ENCODE data around the gene RNF5. TPM values are rescaled to one million over a fixed set of nuclear protein-coding genes. Genes with fewer than 3 reads are reported as not detected.

Gene RNF5
- total RNA-seq, 2 donors from 2014 or later = 63.5 to 68.4 TPM

DNA sequence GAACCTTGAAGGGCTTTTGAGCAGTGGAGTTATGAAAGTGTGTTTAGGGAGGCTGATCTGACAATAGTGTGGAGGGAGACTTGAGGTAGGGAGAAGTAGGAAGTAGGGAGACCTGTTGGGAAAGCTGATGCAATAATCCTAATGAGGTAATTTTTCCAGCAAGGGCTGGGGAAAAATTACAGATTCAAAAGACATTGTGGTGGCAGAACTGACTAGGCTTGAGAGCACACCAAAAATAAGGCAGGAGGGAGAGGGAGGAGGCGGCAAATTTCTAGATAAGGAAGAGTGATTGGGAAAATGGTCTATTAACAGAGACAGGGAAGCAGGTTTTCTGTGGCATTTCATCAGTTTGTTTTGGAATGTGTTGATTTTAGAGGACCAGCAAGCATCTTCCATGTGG lies 31.9 kb upstream of the RNF5 start:
- Histone ChIP-seq H3K9me3 (no peaks in the 10 kb centered on the region), H3K4me3 (no peak overlapping the region), H3K27ac (no peak overlapping the region), H3K27me3 (replicated peaks; ENCODE audit: insufficient read depth) (no peaks in the 10 kb centered on the region), H3K4me1 (ENCODE audit: control insufficient read depth in 1 of 2, low read depth in 2 of 2) (peaks cover 8 to 20% of the 10 kb centered on the region in 2 donors), H3K36me3 (no peaks in the 10 kb centered on the region)
- TF ChIP-seq, protein P1, sequence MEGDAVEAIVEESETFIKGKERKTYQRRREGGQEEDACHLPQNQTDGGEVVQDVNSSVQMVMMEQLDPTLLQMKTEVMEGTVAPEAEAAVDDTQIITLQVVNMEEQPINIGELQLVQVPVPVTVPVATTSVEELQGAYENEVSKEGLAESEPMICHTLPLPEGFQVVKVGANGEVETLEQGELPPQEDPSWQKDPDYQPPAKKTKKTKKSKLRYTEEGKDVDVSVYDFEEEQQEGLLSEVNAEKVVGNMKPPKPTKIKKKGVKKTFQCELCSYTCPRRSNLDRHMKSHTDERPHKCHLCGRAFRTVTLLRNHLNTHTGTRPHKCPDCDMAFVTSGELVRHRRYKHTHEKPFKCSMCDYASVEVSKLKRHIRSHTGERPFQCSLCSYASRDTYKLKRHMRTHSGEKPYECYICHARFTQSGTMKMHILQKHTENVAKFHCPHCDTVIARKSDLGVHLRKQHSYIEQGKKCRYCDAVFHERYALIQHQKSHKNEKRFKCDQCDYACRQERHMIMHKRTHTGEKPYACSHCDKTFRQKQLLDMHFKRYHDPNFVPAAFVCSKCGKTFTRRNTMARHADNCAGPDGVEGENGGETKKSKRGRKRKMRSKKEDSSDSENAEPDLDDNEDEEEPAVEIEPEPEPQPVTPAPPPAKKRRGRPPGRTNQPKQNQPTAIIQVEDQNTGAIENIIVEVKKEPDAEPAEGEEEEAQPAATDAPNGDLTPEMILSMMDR (IDR thresholded peaks at IDR 0.05) = no peak
- DNase-seq (ENCODE audit: low spot score) (no peak), ATAC-seq (ENCODE audit: insufficient number of reproducible peaks, low FRiP score, low read depth) (no peak)

DNA sequence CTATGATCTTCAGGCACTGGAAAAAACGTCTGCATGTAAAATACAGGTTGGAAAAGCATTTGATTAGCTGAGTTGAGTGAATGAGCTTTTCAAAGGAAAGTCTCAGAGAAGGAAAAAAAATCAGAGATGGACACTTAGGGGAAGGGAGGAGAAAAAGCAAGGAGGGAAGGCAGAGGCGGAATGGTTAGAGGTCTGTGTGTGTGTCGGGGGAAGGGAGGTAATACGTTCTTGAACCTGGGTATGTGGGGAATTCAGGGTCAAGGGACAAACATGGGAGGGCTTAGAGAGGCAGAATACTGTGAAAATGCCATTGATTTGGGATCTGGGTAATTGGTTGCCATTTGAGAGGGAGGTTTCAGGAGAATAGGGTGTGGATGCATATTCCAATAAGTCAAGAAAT lies 31.5 kb upstream of the RNF5 start:
- TF ChIP-seq, protein P1 (IDR thresholded peaks at IDR 0.05) = no peak
- ATAC-seq (ENCODE audit: insufficient number of reproducible peaks, low FRiP score, low read depth) (no peak), DNase-seq (ENCODE audit: low spot score) (no peak)
- Histone ChIP-seq H3K36me3 (no peaks in the 10 kb centered on the region), H3K4me1 (ENCODE audit: control insufficient read depth in 1 of 2, low read depth in 2 of 2) (peaks cover 8 to 21% of the 10 kb centered on the region in 2 donors), H3K9me3 (no peaks in the 10 kb centered on the region), H3K4me3 (no peak overlapping the region), H3K27ac (no peak overlapping the region), H3K27me3 (replicated peaks; ENCODE audit: insufficient read depth) (no peaks in the 10 kb centered on the region)

DNA sequence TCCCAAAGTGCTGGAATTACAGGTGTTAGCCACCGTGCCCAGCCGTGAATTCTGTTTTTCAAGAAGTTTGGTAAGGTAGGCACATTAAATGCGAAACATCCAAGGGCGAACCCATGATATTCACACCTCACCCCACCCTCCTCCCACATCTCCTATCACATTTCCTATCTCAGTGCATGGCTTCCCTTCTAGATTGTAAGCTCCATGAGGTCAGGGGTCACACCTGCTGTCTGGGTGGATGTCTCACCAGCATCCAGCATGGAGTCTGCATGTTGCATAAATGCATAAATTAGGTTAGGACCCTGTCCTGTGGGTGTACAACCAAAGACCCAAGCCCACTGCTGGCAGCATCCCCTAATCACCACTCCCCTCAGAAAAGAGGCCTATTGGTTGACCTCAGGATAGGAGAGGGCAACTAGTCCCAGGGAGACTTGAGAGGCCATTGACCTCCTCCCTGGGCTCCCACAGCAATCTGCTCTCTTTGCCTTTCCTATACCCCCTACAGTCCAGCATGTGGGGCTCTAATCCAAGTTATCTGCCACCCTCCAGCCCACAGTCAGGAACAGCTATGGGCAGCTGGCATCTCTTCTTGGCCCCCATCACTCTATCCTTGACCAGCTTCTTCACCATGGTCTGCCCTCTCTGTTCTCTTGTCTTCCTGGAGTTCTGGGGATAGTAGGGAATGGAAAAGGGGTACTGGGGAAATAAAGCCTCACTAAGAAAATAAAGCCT lies 30.6 kb upstream of the RNF5 start:
- Histone ChIP-seq H3K4me1 (ENCODE audit: control insufficient read depth in 1 of 2, low read depth in 2 of 2) (peaks cover 14 to 27% of the 10 kb centered on the region in 2 donors), H3K27me3 (replicated peaks; ENCODE audit: insufficient read depth) (no peaks in the 10 kb centered on the region), H3K27ac (no peak overlapping the region), H3K36me3 (no peaks in the 10 kb centered on the region), H3K4me3 (no peak overlapping the region), H3K9me3 (no peaks in the 10 kb centered on the region)
- no peak for ATAC-seq (ENCODE audit: insufficient number of reproducible peaks, low FRiP score, low read depth)
- TF ChIP-seq, protein P1 (IDR thresholded peaks at IDR 0.05) = no peak
- DNase-seq (ENCODE audit: low spot score) = no peak

DNA sequence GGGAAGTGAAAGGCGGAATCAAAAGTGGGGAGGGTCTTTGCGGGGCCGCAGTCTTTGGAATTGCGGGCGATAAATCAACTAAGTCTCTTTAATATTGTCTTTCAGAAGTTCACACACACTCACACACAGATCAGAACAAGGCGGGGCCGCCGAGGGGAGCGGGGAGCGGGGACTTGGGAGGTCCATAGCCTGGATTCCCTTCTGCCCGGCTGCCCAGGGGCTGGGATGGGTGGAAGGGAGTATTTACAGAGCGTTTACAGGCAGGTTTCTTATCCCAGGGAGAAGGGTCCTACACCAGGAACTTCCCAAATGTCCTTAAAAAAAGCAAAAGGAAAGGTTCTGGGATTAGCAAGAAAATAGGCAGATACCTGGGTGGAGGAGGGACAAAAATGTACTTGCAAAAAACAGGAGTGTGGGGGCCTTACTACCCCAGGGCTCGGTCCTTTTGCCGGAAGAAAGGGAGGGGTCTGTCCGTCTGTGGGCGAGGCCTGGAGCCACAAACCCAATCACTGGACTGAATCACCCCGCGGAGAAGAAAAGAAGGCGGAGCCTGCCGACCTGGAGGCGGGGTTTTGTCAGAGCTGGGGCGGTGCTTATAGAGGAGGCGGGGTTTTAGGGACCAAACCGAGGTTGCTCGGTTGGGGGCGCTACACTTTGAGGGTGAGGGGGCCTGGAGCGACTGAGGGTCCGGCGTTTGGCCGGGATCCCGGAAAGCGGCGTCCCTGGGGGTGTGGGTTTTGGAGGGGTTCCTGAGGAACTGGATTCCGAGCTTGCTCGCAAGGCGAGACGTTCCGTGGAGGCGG lies 29.7 kb upstream of the RNF5 start:
- Histone ChIP-seq H3K27me3 (replicated peaks; ENCODE audit: insufficient read depth) (no peaks in the 10 kb centered on the region), H3K27ac (no peak overlapping the region), H3K36me3 (no peaks in the 10 kb centered on the region), H3K4me1 (ENCODE audit: control insufficient read depth in 1 of 2, low read depth in 2 of 2) (peaks cover 15 to 34% of the 10 kb centered on the region in 2 donors), H3K9me3 (no peaks in the 10 kb centered on the region), H3K4me3 (peak overlapping the region; percentile 26)
- no peak for ATAC-seq (ENCODE audit: insufficient number of reproducible peaks, low FRiP score, low read depth)
- DNase-seq (ENCODE audit: low spot score) = no peak
- TF ChIP-seq, protein P1 (IDR thresholded peaks at IDR 0.05) = no peak

DNA sequence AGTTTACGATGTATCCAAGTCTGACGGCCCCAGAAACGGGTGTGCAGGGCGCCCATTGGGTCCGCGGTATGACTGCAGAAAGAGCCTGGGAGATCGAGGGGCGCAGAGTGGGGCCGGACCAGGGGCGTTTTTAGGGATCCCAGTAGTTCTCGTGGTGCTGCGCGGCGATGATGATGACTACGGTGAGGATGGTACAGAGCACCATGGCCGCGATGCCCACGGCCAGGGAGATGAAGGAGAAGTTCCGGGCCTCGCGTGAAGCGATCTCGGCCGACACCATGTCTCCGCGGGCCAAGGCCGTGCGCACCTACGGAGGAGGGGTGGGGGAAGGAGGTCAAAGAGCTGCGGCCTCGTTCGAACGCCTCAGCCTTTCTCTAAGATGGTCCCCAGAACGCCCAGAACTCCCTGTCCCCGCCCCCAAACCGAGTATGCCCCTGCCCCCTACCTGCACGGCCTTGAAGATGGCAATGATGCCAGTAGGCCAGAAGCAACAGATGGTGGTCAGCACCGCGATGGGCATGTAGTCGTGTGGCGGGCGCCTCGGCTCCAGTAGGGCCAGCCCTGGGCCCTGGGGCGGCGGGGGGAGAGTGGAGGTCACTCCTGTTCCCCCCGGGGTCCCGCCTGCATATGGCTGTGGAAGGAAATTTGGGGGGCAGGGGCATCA lies 29.0 kb upstream of the RNF5 start:
- H3K4me1 ChIP-seq (ENCODE audit: control insufficient read depth in 1 of 2, low read depth in 2 of 2) = peaks cover 15 to 34% of the 10 kb centered on the region in 2 donors
- TF ChIP-seq, protein P1 (IDR thresholded peaks at IDR 0.05) = no peak
- no peaks in the 10 kb centered on the region for H3K27me3 ChIP-seq (replicated peaks; ENCODE audit: insufficient read depth)
- H3K27ac ChIP-seq = no peak overlapping the region
- H3K4me3 ChIP-seq = peak overlapping the region; percentile 26
- no peaks in the 10 kb centered on the region for H3K36me3 ChIP-seq
- no peak for DNase-seq (ENCODE audit: low spot score)
- no peak for ATAC-seq (ENCODE audit: insufficient number of reproducible peaks, low FRiP score, low read depth)
- no peaks in the 10 kb centered on the region for H3K9me3 ChIP-seq
